IPS-15b (cell line): Measurements from ENCODE around the gene KAT6B.

Experiments used
- H3K27me3 ChIP-seq: one replicate; pipeline ENCODE4 v1.6.1; 2013; ENCODE audit warnings: low read length; ENCODE audit not compliant: control insufficient read depth, insufficient read depth
- H3K36me3 ChIP-seq: one replicate; pipeline ENCODE4 v1.6.1; 2013; ENCODE audit warnings: low read length; ENCODE audit not compliant: control insufficient read depth, insufficient read depth
- H3K4me1 ChIP-seq: one replicate; pipeline ENCODE4 v1.6.1; 2013; ENCODE audit warnings: mild to moderate bottlenecking, low read length; ENCODE audit not compliant: control insufficient read depth, insufficient read depth
- H3K4me3 ChIP-seq: one replicate; pipeline ENCODE4 v1.5.1; 2013; ENCODE audit warnings: low read depth, low read length
- H3K9ac ChIP-seq: one replicate; pipeline ENCODE4 v1.6.1; 2013; ENCODE audit warnings: low read depth, mild to moderate bottlenecking, low read length
- H3K9me3 ChIP-seq: one replicate; pipeline ENCODE4 v1.6.1; 2013; ENCODE audit warnings: mild to moderate bottlenecking, low read length; ENCODE audit not compliant: control insufficient read depth, insufficient read depth

KAT6B gene

DNA sequence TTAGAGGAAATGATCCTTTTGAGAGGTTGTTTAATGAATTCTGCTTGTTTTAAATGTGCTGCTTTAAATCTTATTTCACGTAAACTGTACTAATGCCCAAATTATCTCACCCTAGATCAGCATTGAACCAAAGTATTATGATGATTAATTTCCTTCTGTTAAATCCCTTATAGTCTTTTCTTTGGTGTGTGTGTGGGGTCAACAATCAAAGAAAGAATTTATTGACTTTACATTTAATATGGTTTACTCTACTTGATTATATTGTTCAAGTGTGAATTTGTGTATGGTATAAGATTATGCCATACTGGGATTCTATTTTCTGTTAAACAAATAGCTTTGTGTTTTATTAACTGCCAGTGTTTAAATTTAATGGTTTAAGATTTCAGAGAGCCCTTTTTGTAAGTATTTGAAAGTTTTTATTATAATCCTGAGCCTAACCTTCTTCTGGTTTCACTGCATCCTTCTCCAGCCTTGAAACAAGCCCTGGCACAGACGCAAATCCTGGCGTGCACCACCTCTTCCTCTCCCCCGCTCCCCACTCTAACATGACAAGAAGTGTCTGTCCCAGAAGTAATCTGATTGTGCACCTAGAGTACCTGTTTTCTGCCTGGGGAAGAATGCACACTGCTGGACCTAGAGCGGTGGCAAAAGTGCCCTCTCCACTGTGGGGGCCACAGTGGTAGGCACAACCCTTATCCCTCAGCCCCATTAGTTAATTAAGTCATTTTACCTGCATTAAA is 70.6 kb downstream of the KAT6B start:
- Histone ChIP-seq H3K9ac (no peak overlapping the region), H3K4me1 (peaks cover 4% of the 10 kb centered on the region), H3K4me3 (no peak overlapping the region), H3K36me3 (no peaks in the 10 kb centered on the region), H3K27me3 (no peaks in the 10 kb centered on the region), H3K9me3 (no peaks in the 10 kb centered on the region)

- Histone ChIP-seq H3K9ac (no peak overlapping the region), H3K4me1 (peaks cover 4% of the 10 kb centered on the region)
Measured at GRCh38 chr10:74898201-74898976, 72.0 kb downstream of the KAT6B start.

DNA sequence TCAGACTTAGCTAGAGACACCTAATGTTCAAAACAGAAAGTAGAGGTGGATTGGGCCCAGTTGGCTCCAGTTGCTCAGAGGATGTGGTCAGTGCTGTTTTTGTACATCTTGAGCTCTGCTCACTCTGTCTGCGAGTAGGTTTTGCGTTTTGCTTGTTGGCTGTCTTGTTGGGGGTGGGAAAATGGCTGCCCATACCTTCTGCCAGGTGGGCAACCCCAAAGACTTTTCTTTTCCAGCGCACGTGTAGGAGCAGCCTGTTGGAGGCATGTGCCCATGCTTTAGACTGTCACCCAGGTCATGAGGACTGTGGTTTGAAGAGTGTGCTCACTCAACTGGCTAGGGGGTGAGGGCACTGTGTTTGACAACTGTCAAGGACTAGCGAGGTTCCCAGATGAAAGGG is 73.9 kb downstream of the KAT6B start:
- no peak overlapping the region for H3K9ac ChIP-seq

More at GRCh38 chr10:74898201-74898976, 72.0 kb downstream of the KAT6B start:
- H3K9me3 ChIP-seq, result no peaks in the 10 kb centered on the region
- no peak overlapping the region for H3K4me3 ChIP-seq
- H3K36me3 ChIP-seq, result no peaks in the 10 kb centered on the region
- H3K27me3 ChIP-seq, result no peaks in the 10 kb centered on the region

GRCh38 chr10:74901301-74901700 is 74.9 kb downstream of the KAT6B start:
- Histone ChIP-seq H3K27me3 (no peaks in the 10 kb centered on the region), H3K9ac (no peak overlapping the region), H3K4me1 (peaks cover 4% of the 10 kb centered on the region), H3K36me3 (no peaks in the 10 kb centered on the region), H3K9me3 (no peaks in the 10 kb centered on the region), H3K4me3 (no peak overlapping the region)

More for the DNA sequence above, 73.9 kb downstream of the KAT6B start:
- no peaks in the 10 kb centered on the region for H3K36me3 ChIP-seq
- no peaks in the 10 kb centered on the region for H3K9me3 ChIP-seq
- no peak overlapping the region for H3K4me3 ChIP-seq
- H3K4me1 ChIP-seq, result peaks cover 4% of the 10 kb centered on the region
- no peaks in the 10 kb centered on the region for H3K27me3 ChIP-seq

GRCh38 chr10:74901867-74902450 is 75.6 kb downstream of the KAT6B start:
- Histone ChIP-seq H3K27me3 (no peaks in the 10 kb centered on the region), H3K4me3 (no peak overlapping the region), H3K9ac (no peak overlapping the region), H3K4me1 (peaks cover 4% of the 10 kb centered on the region), H3K9me3 (no peaks in the 10 kb centered on the region), H3K36me3 (no peaks in the 10 kb centered on the region)

GRCh38 chr10:74903491-74903890 is 77.1 kb downstream of the KAT6B start:
- H3K27me3 ChIP-seq, result no peaks in the 10 kb centered on the region
- peaks cover 4% of the 10 kb centered on the region for H3K4me1 ChIP-seq
- no peaks in the 10 kb centered on the region for H3K36me3 ChIP-seq
- no peak overlapping the region for H3K4me3 ChIP-seq
- no peaks in the 10 kb centered on the region for H3K9me3 ChIP-seq
- no peak overlapping the region for H3K9ac ChIP-seq

GRCh38 chr10:74906611-74907198 is 80.3 kb downstream of the KAT6B start:
- Histone ChIP-seq H3K27me3 (no peaks in the 10 kb centered on the region), H3K9ac (no peak overlapping the region), H3K4me1 (no peaks in the 10 kb centered on the region), H3K36me3 (no peaks in the 10 kb centered on the region), H3K9me3 (no peaks in the 10 kb centered on the region), H3K4me3 (no peak overlapping the region)

DNA sequence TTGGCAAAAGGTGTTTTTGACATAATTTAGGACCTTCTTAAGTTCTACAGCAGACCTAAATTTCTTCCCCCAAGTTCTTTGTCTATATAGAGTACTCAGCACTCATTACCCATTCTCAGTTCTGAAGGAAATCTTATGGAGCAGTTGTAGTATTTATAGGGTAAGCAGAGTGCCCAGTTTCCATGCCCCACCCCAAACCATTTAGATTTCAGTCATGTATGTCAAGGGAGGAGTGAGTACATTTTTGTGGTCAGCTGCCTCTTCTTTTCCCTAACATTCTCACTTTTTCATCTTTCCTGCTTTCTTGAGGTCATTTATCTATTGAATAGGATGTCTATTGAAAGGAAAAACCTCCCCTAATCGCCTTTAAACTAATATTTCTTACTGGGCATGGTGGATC is 83.3 kb downstream of the KAT6B start:
- Histone ChIP-seq H3K36me3 (no peaks in the 10 kb centered on the region), H3K9ac (no peak overlapping the region), H3K9me3 (no peaks in the 10 kb centered on the region), H3K4me1 (no peaks in the 10 kb centered on the region), H3K27me3 (no peaks in the 10 kb centered on the region), H3K4me3 (no peak overlapping the region)

- H3K4me3 ChIP-seq, result no peak overlapping the region
- H3K9me3 ChIP-seq, result no peaks in the 10 kb centered on the region
- H3K27me3 ChIP-seq, result no peaks in the 10 kb centered on the region
- no peak overlapping the region for H3K9ac ChIP-seq
- H3K36me3 ChIP-seq, result no peaks in the 10 kb centered on the region
- H3K4me1 ChIP-seq, result no peaks in the 10 kb centered on the region
Measured at GRCh38 chr10:74910241-74910975, 84.0 kb downstream of the KAT6B start.

DNA sequence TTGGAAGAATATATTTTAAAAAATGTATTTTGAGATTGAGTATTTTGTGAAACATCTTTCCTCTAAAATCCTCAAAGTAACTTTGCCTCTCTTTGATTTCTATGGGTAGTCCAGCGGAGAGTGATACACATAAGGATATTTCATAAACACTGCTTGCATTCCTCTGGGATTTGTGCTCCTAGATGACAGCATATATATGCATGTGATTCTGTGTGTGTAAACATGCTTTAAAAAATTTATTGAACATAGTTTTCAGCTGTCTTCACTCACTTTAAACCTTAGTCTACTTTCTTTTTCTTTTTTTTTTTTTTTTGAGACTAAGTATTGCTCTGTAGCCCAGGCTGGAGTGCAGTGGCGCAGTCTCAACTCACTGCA is 84.6 kb downstream of the KAT6B start:
- H3K4me3 ChIP-seq, result no peak overlapping the region
- H3K4me1 ChIP-seq, result no peaks in the 10 kb centered on the region
- H3K27me3 ChIP-seq, result no peaks in the 10 kb centered on the region
- H3K9me3 ChIP-seq, result no peaks in the 10 kb centered on the region
- H3K9ac ChIP-seq, result no peak overlapping the region
- no peaks in the 10 kb centered on the region for H3K36me3 ChIP-seq

DNA sequence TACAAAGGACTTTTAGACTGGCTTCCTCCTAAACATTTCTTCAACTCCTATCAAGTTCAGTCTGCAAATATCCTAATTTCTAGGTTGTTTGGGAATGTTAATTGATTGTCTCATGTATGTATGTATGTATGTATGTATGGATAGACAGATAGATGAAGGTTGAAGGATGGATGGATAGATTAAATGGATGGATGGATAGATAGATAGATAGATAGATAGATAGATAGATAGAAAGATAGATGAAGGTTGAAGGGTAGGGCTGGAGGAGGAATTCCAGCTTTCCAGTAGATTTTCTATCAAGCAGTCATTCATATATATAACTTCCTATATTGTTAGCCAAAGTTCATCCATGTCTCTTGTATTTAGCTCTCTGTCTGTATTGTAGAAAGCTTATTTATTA is 85.8 kb downstream of the KAT6B start:
- H3K36me3 ChIP-seq, result no peaks in the 10 kb centered on the region
- no peaks in the 10 kb centered on the region for H3K9me3 ChIP-seq
- no peak overlapping the region for H3K4me3 ChIP-seq
- no peaks in the 10 kb centered on the region for H3K27me3 ChIP-seq
- H3K9ac ChIP-seq, result no peak overlapping the region
- H3K4me1 ChIP-seq, result no peaks in the 10 kb centered on the region
